Pancreas (tissue), 10 donors: ENCODE data around the gene SLC29A3. TPM values are rescaled to one million over a fixed set of nuclear protein-coding genes. Genes with fewer than 3 reads are reported as not detected.

Experiments
- ATAC-seq, 4 donors: fragments of 200-7000 bp; cut with Tn5 transposase; one replicate each; pipeline versions ENCODE4 v1.8.0 to v1.9.1; 2020; ENCODE audit warnings: mild to moderate bottlenecking in 4 of 4, moderate library complexity in 4 of 4
- DNase-seq, 6 donors: peaks; one replicate each; pipeline ENCODE4 v3.0.0-alpha.2; 2020
- FAIRE-seq: peaks from 2 replicates; lab custom pipeline; 2012; peaks lifted over from hg19 to GRCh38; lab: Jason Lieb, UNC
- H3K27ac ChIP-seq, 4 donors: fragments of 200-600 bp; sonication (generic); 1 replicate in 3 of 4; 2 replicates in 1 of 4; pipeline versions ENCODE4 v1.5.0 to v1.8.0; 2020
- H3K27me3 ChIP-seq, 4 donors: fragments of 200-600 bp; one replicate each; pipeline ENCODE4 v1.8.0; 2021
- H3K36me3 ChIP-seq, 3 donors: fragments of 200-600 bp; sonication (generic) in 1 of 3; one replicate each; pipeline versions ENCODE4 v1.5.0 to v1.8.0; 2020 to 2021
- H3K4me1 ChIP-seq, 3 donors: fragments of 200-600 bp; one replicate each; pipeline ENCODE4 v1.8.0; 2021
- H3K4me3 ChIP-seq, 4 donors: fragments of 200-600 bp; sonication (generic) in 2 of 4; one replicate each; pipeline versions ENCODE4 v1.5.0 to v1.8.0; 2020 to 2021
- H3K9me3 ChIP-seq, 4 donors: fragments of 200-600 bp; one replicate each; pipeline ENCODE4 v1.8.0; 2021
- CTCF ChIP-seq, 4 donors: fragments of 200-600 bp; sonication (generic) in 3 of 4; IDR thresholded peaks; one replicate each; pipeline versions ENCODE4 v1.5.0 to v1.8.0; 2021; ENCODE audit warnings: antibody characterized with exemption in 4 of 4
- WGBS, 2 donors: extraction: QIAGEN DNeasy Blood & Tissue Kit; methylation state at CpG; one replicate each; pipeline ENCODE4 v1.1.7; 2013; 5-methylcytosine and 5-hydroxymethylcytosine counted together
- intact Hi-C, 3 donors: fragments of 100-400 bp; cut with DNase I; formaldehyde crosslinking; loops; one replicate each; pipeline versions ENCODE4 v1.11.1 to v1.14.2; 2022
- polyA plus RNA-seq, 2 donors: library from polyadenylated mRNA; stranded (reverse); fragments of 200-250 nt; gene quantifications; one replicate each; pipeline ENCODE4 v1.2.3, GENCODE V29; 2013
- total RNA-seq, 6 donors: library from RNA; stranded (reverse); fragmentation: NEBNext Ultra II Directional in 4 of 6; extraction: Animal tissue kit (Norgen Biotek cat#: 25700) in 4 of 6; gene quantifications; one replicate each; pipeline versions ENCODE4 v1.2.1 to v1.2.4, GENCODE V29; 2021 to 2023
- donor health status: healthy with polysubstance abuse.
- donor health status: DM: no; HTN: no; CAD: no; lungs with moderate emphysema.
- donor health status: DM: no; HTN: no; CAD: no.
- donor health status: control.
- donor health status: control.
- donor health status: Bipolar disorder and iron deficiency.
- donor health status: DM: yes; HTN: yes; CAD: no.
- donor health status: DM: no; HTN: no; CAD: no.
- donor health status: DM: no; HTN: no; CAD: no.
- donor health status: DM: yes; HTN: yes; CAD: no.

Gene SLC29A3
- total and polyA plus RNA-seq, 8 donors: 2.2 to 7.0 (median 3.2) TPM

GRCh38 chr10:71307469-71308085, 11.5 kb upstream of the SLC29A3 start:
- WGBS, 2 donors: 67 to 69% methylated on average over 8 of the region's 8 CpGs
- DNase-seq: peak in 1 of 6 donors; percentile 46
- peak in 3 of 4 donors; percentile 24 to 72 (median 31) for ATAC-seq

DNA sequence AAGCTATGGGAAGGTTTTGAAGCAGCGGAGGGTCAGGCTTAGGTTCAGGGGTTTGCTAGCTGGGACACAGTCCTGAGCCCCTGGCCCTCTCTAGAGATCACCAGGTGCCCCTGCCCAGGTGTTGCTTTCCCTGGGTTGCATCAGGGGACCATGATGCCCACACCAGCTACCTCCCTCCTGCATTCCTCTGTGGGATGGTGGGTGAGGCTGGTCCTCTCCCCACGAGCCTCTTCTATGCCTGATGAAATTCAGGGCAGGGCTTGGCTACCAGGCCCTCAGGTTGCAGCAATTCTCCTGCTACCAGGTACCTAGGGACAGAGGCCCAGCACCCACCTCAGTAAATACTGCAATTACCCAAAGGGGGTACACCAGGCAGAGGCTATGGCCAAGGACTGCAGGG, 10.8 kb upstream of the SLC29A3 start:
- no peak for DNase-seq
- Histone ChIP-seq H3K27ac (no peak overlapping the region), H3K36me3 (no peaks in the 10 kb centered on the region), H3K27me3 (no peaks in the 10 kb centered on the region), H3K4me3 (no peak overlapping the region), H3K4me1 (no peaks in the 10 kb centered on the region), H3K9me3 (no peaks in the 10 kb centered on the region)
- ATAC-seq: no peak
- 63 to 79% methylated on average over 2 of the region's 2 CpGs for WGBS, 2 donors
- FAIRE-seq: no peak
- intact Hi-C loops: loop anchor here in 1 of 3 donors (10.0 kb wide), 1 partner anchor 397 kb away; no protein-coding TSS in a partner anchor
- TF ChIP-seq CTCF (IDR thresholded peaks at IDR 0.05): no peak

More at GRCh38 chr10:71307469-71308085, 11.5 kb upstream of the SLC29A3 start:
- intact Hi-C loops: loop anchor here in 1 of 3 donors (10.0 kb wide), 1 partner anchor 397 kb away; no protein-coding TSS in a partner anchor
- Histone ChIP-seq H3K9me3 (no peaks in the 10 kb centered on the region), H3K4me1 (no peaks in the 10 kb centered on the region), H3K27ac (no peak overlapping the region), H3K27me3 (no peaks in the 10 kb centered on the region), H3K4me3 (no peak overlapping the region), H3K36me3 (no peaks in the 10 kb centered on the region)
- FAIRE-seq: no peak
- TF ChIP-seq CTCF (IDR thresholded peaks at IDR 0.05): no peak

DNA sequence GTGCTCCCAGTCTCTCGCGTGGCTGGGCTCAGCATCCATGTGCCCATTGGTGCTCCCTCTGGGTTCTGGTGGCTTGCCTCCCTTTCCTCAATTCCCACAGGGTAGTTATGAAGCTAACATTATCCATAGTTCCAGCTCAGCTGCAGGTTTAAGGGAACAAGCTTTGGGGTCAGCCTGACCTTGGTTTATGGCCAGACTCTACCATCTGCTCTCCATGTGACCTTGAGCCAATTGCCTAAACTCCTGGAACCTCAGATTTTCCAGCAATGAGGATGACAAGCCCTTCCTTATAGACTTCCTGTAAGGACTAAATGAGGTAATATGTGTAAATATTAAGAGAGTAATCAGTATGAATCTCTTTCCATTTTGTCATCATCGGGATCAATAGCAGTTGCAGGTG, 10.1 kb upstream of the SLC29A3 start:
- intact Hi-C loops: loop anchor here in 1 of 3 donors (10.0 kb wide), 1 partner anchor 396 kb away; no protein-coding TSS in a partner anchor
- TF ChIP-seq CTCF (IDR thresholded peaks at IDR 0.05): no peak
- 45 to 49% methylated on average over 3 of the region's 3 CpGs for WGBS, 2 donors
- FAIRE-seq (no peak), ATAC-seq (no peak), DNase-seq (no peak)
- no peak overlapping the region for H3K4me3 ChIP-seq
- H3K36me3 ChIP-seq: no peaks in the 10 kb centered on the region
- H3K27ac ChIP-seq: no peak overlapping the region
- no peaks in the 10 kb centered on the region for H3K27me3 ChIP-seq
- no peaks in the 10 kb centered on the region for H3K9me3 ChIP-seq
- H3K4me1 ChIP-seq: peaks cover 0 to under 1% (median 0%) of the 10 kb centered on the region in 3 donors

- Histone ChIP-seq H3K36me3 (no peaks in the 10 kb centered on the region), H3K27ac (no peak overlapping the region), H3K4me1 (peaks cover 0 to 5% (median 0%) of the 10 kb centered on the region in 3 donors), H3K27me3 (no peaks in the 10 kb centered on the region), H3K9me3 (no peaks in the 10 kb centered on the region), H3K4me3 (no peak overlapping the region)
- DNase-seq: no peak
- ATAC-seq: no peak
- no peak for TF ChIP-seq CTCF (IDR thresholded peaks at IDR 0.05)
- 44 to 50% methylated on average over 3 of the region's 3 CpGs for WGBS, 2 donors
- intact Hi-C loops: loop anchor here in 2 of 3 donors (10.0 kb wide), 4 partner anchors 255 to 395 kb away; no protein-coding TSS in a partner anchor
- no peak for FAIRE-seq
Observed at GRCh38 chr10:71309919-71310318, 9.1 kb upstream of the SLC29A3 start.

- H3K4me1 ChIP-seq: peaks cover 0 to 5% (median 0%) of the 10 kb centered on the region in 3 donors
- H3K27ac ChIP-seq: no peak overlapping the region
- no peaks in the 10 kb centered on the region for H3K27me3 ChIP-seq
- DNase-seq (no peak), ATAC-seq (no peak), FAIRE-seq (no peak)
- no peak for TF ChIP-seq CTCF (IDR thresholded peaks at IDR 0.05)
- 41 to 45% methylated on average over 1 of the region's 1 CpG for WGBS, 2 donors
- no peaks in the 10 kb centered on the region for H3K9me3 ChIP-seq
- H3K4me3 ChIP-seq: no peak overlapping the region
- no peaks in the 10 kb centered on the region for H3K36me3 ChIP-seq
- intact Hi-C loops: loop anchor here in 2 of 3 donors (10.0 kb wide), 3 partner anchors 253 to 293 kb away; no protein-coding TSS in a partner anchor
Observed at GRCh38 chr10:71312220-71312619, 6.8 kb upstream of the SLC29A3 start.
